ENCODE results near the gene AHCYL1. TPM values are rescaled to one million over a fixed set of nuclear protein-coding genes. Genes with fewer than 3 reads are reported as not detected.

AHCYL1 gene
- total and polyA plus RNA-seq, 4 donors: 24.9 to 40.7 (median 30.3) TPM

- Histone ChIP-seq H3K9me3 (ENCODE audit: control insufficient read depth in 4 of 4, low read length in 3 of 4) (no peaks in the 10 kb centered on the region), H3K4me3 (ENCODE audit: low read depth in 1 of 3, low read length in 3 of 3) (no peak overlapping the region), H3K36me3 (ENCODE audit: control insufficient read depth in 4 of 4, insufficient read depth in 3 of 4, low read depth in 1 of 4, low read length in 3 of 4) (peaks cover 15 to 81% (median 69%) of the 10 kb centered on the region in 4 donors), H3K4me1 (ENCODE audit: control insufficient read depth in 4 of 4, insufficient read depth in 4 of 4, low read length in 3 of 4) (no peaks in the 10 kb centered on the region), H3K27me3 (ENCODE audit: control insufficient read depth in 4 of 4, insufficient read depth in 4 of 4, low read length in 3 of 4) (no peaks in the 10 kb centered on the region), H3K9ac (ENCODE audit: low read depth in 1 of 2, low read length in 2 of 2) (no peak overlapping the region), H3K27ac (ENCODE audit: low read depth in 1 of 2, low read length in 2 of 2) (no peak overlapping the region)
- no peak for DNase-seq (ENCODE audit: low spot score)
- 94% methylated on average over 3 of the region's 3 CpGs for WGBS
- TF ChIP-seq FOXA1 (IDR thresholded peaks at IDR 0.05): no peak
- no peak for TF ChIP-seq ZBTB33 (IDR thresholded peaks at IDR 0.05)
- TF ChIP-seq FOXA2 (IDR thresholded peaks at IDR 0.05): no peak
- TF ChIP-seq CTCF (IDR thresholded peaks at IDR 0.05; ENCODE audit: low read depth, low read length, missing input control): no peak
- no peak for TF ChIP-seq HNF4G (IDR thresholded peaks at IDR 0.05)
- TF ChIP-seq GABPA (IDR thresholded peaks at IDR 0.05 in 1 of 2, conservative IDR thresholded peaks at IDR 0.05 in 1 of 2): no peak
- no peak for TF ChIP-seq ATF3 (IDR thresholded peaks at IDR 0.05)
- no peak for TF ChIP-seq RXRA (IDR thresholded peaks at IDR 0.05)
- TF ChIP-seq YY1 (IDR thresholded peaks at IDR 0.05): no peak
- TF ChIP-seq JUND (IDR thresholded peaks at IDR 0.05): no peak
- no peak for TF ChIP-seq RAD21 (IDR thresholded peaks at IDR 0.05)
- no peak for TF ChIP-seq TAF1 (conservative IDR thresholded peaks at IDR 0.05)
- TF ChIP-seq REST (IDR thresholded peaks at IDR 0.05): no peak
- TF ChIP-seq HNF4A (conservative IDR thresholded peaks at IDR 0.05): no peak
- TF ChIP-seq SP1 (IDR thresholded peaks at IDR 0.05): no peak
- TF ChIP-seq NR2F2 (IDR thresholded peaks at IDR 0.05): no peak
- TF ChIP-seq MAX (IDR thresholded peaks at IDR 0.05): no peak
- TF ChIP-seq EGR1 (IDR thresholded peaks at IDR 0.05; ENCODE audit: low read depth in 2 of 2): no peak
Measured at GRCh38 chr1:110021285-110021684, 36.7 kb downstream of the AHCYL1 start.
